HG02840 (cell line): ENCODE data around the gene NCOA3.

ENCODE experiments used
- ATAC-seq: cut with Tn5 transposase; IDR thresholded peaks from one replicate; pipeline ENCODE4 v1.9.1; 2021; ENCODE audit warnings: mild to moderate bottlenecking, moderate library complexity, moderate number of reproducible peaks; ENCODE audit not compliant: unreplicated experiment, low FRiP score

The NCOA3 gene

GRCh38 chr20:47673671-47673955 lies 171.9 kb downstream of the NCOA3 start:
- ATAC-seq = no peak

- ATAC-seq = no peak
Measured at GRCh38 chr20:47674145-47674544, 172.5 kb downstream of the NCOA3 start.

- ATAC-seq = no peak
Measured at GRCh38 chr20:47674686-47675085, 173.0 kb downstream of the NCOA3 start.

- ATAC-seq = no peak
Measured at GRCh38 chr20:47675190-47676142, 173.8 kb downstream of the NCOA3 start.

GRCh38 chr20:47676219-47676721 lies 174.6 kb downstream of the NCOA3 start:
- no peak for ATAC-seq

GRCh38 chr20:47676912-47677634 lies 175.4 kb downstream of the NCOA3 start:
- no peak for ATAC-seq

- no peak for ATAC-seq
Measured at GRCh38 chr20:47677635-47678453, 176.2 kb downstream of the NCOA3 start.

GRCh38 chr20:47678536-47678935 lies 176.8 kb downstream of the NCOA3 start:
- no peak for ATAC-seq

- ATAC-seq = no peak
Measured at GRCh38 chr20:47679462-47679861, 177.8 kb downstream of the NCOA3 start.

- no peak for ATAC-seq
Measured at GRCh38 chr20:47680804-47681529, 179.3 kb downstream of the NCOA3 start.

- no peak for ATAC-seq
Measured at GRCh38 chr20:47682028-47682783, 180.5 kb downstream of the NCOA3 start.

GRCh38 chr20:47682916-47683315 lies 181.2 kb downstream of the NCOA3 start:
- no peak for ATAC-seq

GRCh38 chr20:47684306-47685080 lies 182.8 kb downstream of the NCOA3 start:
- no peak for ATAC-seq

- no peak for ATAC-seq
Measured at GRCh38 chr20:47686545-47686944, 184.9 kb downstream of the NCOA3 start.

GRCh38 chr20:47687095-47687987 lies 185.7 kb downstream of the NCOA3 start:
- no peak for ATAC-seq

GRCh38 chr20:47688385-47689381 lies 187.0 kb downstream of the NCOA3 start:
- ATAC-seq = no peak
